HepG2 (cell line): ENCODE measurements around the gene DZIP1L. TPM values are rescaled to one million over a fixed set of nuclear protein-coding genes. Genes with fewer than 3 reads are reported as not detected.
A peak's percentile ranks its signal among the peaks of the same experiment; 100 is the strongest.

ENCODE experiments used
- ATAC-seq: fragments of 200-7000 bp; cut with Tn5 transposase; 3 replicates; pipeline ENCODE4 v1.9.1; 2020; ENCODE audit warnings: mild to moderate bottlenecking, moderate library complexity
- BruUV-seq: library from RNA; stranded (reverse); fragments of 400-500 nt; replicated peaks from 2 replicates; lab custom pipeline; 2021; lab: Mats Ljungman, UMichigan
- CTCF ChIA-PET: fragments of 300-600 bp; formaldehyde crosslinking; extraction: SDS; loops from one replicate; lab custom pipeline; 2021; ENCODE audit warnings: low total read pairs, inconsistent platforms, low intra/inter-chr PET ratio; lab: Yijun Ruan, JAX
- POLR2A ChIA-PET: fragments of 350-600 bp; sonication (Branson Sonifier 250); formaldehyde crosslinking; loops from one replicate; lab custom pipeline; 2020; ENCODE audit warnings: antibody characterized with exemption, inconsistent platforms; lab: Yijun Ruan, JAX
- DNase-seq: peaks from one replicate; pipeline ENCODE4 v3.0.0-alpha.2; 2015; ENCODE audit warnings: low spot score
- FAIRE-seq: peaks from 3 replicates; lab custom pipeline; 2011; peaks lifted over from hg19 to GRCh38; lab: Jason Lieb, UNC
- H2AFZ ChIP-seq: one replicate; pipeline ENCODE4 v1.6.1; 2011; ENCODE audit warnings: low read length, inconsistent platforms
- H3K27ac ChIP-seq: fragments of 300-600 bp; 3 replicates; pipeline ENCODE4 v1.8.0; 2011; ENCODE audit warnings: mixed run types, mild to moderate bottlenecking, mixed read lengths, low read length, inconsistent platforms; ENCODE audit not compliant: insufficient read depth; ENCODE audit errors: extremely low read length
- H3K27me3 ChIP-seq, 2 experiments: fragments of 200-600 bp in 1 of 2; 2 replicates in 1 of 2; 3 replicates in 1 of 2; pipeline versions ENCODE4 v1.6.0 to v1.8.0; 2011; ENCODE audit warnings: low read length in 2 of 2, mild to moderate bottlenecking in 2 of 2, moderate library complexity in 2 of 2, inconsistent platforms in 1 of 2; ENCODE audit not compliant: insufficient read depth in 2 of 2, control insufficient read depth in 1 of 2
- H3K36me3 ChIP-seq, 2 experiments: fragments of 200-600 bp in 1 of 2; replicated peaks in 1 of 2; 2 replicates in 1 of 2; 3 replicates in 1 of 2; pipeline versions ENCODE4 v1.5.1 to v1.8.0; 2011; ENCODE audit warnings: low read length in 2 of 2, inconsistent platforms in 1 of 2; ENCODE audit not compliant: insufficient read depth in 2 of 2, control insufficient read depth in 1 of 2
- H3K4me1 ChIP-seq: 2 replicates; pipeline ENCODE4 v1.5.1; 2012; ENCODE audit warnings: low read length, inconsistent platforms; ENCODE audit not compliant: insufficient read depth
- H3K4me2 ChIP-seq: 2 replicates; pipeline ENCODE4 v1.6.0; 2011; ENCODE audit warnings: low read depth, low read length, inconsistent platforms
- H3K4me3 ChIP-seq, 3 experiments: fragments of 200-600 bp in 1 of 3; sonication (generic), shearing (Covaris generic) in 1 of 3; replicated peaks in 1 of 3; 2 replicates each; pipeline ENCODE4 v1.5.1; 2011 to 2016; ENCODE audit warnings: low read length in 3 of 3, inconsistent platforms in 2 of 3, low read depth in 2 of 3, mild to moderate bottlenecking in 2 of 3, control low read depth in 1 of 3, mixed read lengths in 1 of 3; ENCODE audit not compliant: insufficient read depth in 1 of 3
- H3K79me2 ChIP-seq: one replicate; pipeline ENCODE4 v1.6.1; 2011; ENCODE audit warnings: low read length, inconsistent platforms; ENCODE audit not compliant: insufficient read depth
- H3K9ac ChIP-seq: 2 replicates; pipeline ENCODE4 v1.6.0; 2011; ENCODE audit warnings: mild to moderate bottlenecking, low read depth, low read length, inconsistent platforms; ENCODE audit not compliant: insufficient read depth
- H3K9me3 ChIP-seq: 2 replicates; pipeline ENCODE4 v1.5.1; 2012; ENCODE audit warnings: mild to moderate bottlenecking, low read length
- H4K20me1 ChIP-seq: 2 replicates; pipeline ENCODE4 v1.6.0; 2011; ENCODE audit warnings: inconsistent platforms, mild to moderate bottlenecking, low read length, moderate library complexity; ENCODE audit not compliant: insufficient read depth
- ATF3 ChIP-seq: sonication (generic); formaldehyde crosslinking; IDR thresholded peaks from 2 replicates; pipeline ENCODE4 v1.4.0; 2020; ENCODE audit warnings: missing genetic modification reagents
- BHLHE40 ChIP-seq: IDR thresholded peaks from 2 replicates; pipeline ENCODE4 v1.6.1; 2011; ENCODE audit warnings: low read length, improper control_type of control experiment
- BRF2 ChIP-seq: sonication (generic); formaldehyde crosslinking; IDR thresholded peaks from 2 replicates; pipeline ENCODE4 v1.8.1; 2022; ENCODE audit warnings: mild to moderate bottlenecking, missing genetic modification reagents
- E2F2 ChIP-seq: sonication (generic); formaldehyde crosslinking; IDR thresholded peaks from 2 replicates; pipeline ENCODE4 v1.4.0; 2020; ENCODE audit warnings: missing genetic modification reagents, borderline replicate concordance
- GATAD2A ChIP-seq: IDR thresholded peaks from 2 replicates; pipeline ENCODE4 v1.6.1; 2016
- GMEB1 ChIP-seq: sonication (generic); formaldehyde crosslinking; IDR thresholded peaks from 2 replicates; pipeline ENCODE4 v1.5.1; 2020; ENCODE audit warnings: missing genetic modification reagents, mild to moderate bottlenecking, borderline replicate concordance
- HBP1 ChIP-seq: IDR thresholded peaks from 2 replicates; pipeline ENCODE4 v1.6.1; 2016; ENCODE audit warnings: low read depth, control low read depth
- IRX3 ChIP-seq: sonication (generic); formaldehyde crosslinking; IDR thresholded peaks from 2 replicates; pipeline ENCODE4 v1.8.1; 2023; ENCODE audit warnings: mild to moderate bottlenecking, low read depth, missing genetic modification reagents, borderline replicate concordance
- PITX1 ChIP-seq: sonication (generic); formaldehyde crosslinking; IDR thresholded peaks from 2 replicates; pipeline ENCODE4 v1.5.1; 2020; ENCODE audit warnings: mild to moderate bottlenecking, missing genetic modification reagents
- PLRG1 ChIP-seq: fragments of 450-650 bp; conservative IDR thresholded peaks from 2 replicates; pipeline ENCODE4 v1.6.1; 2016
- RXRB ChIP-seq: IDR thresholded peaks from 2 replicates; pipeline ENCODE4 v1.6.1; 2016; ENCODE audit warnings: borderline replicate concordance, missing genetic modification reagents, missing compliant biosample characterization
- TEAD3 ChIP-seq: optimal IDR thresholded peaks from 2 replicates; pipeline ENCODE3; 2016; ENCODE audit warnings: borderline replicate concordance
- TFAP4 ChIP-seq: sonication (generic); IDR thresholded peaks from 2 replicates; pipeline ENCODE4 v1.6.1; 2016; ENCODE audit warnings: low read depth, borderline replicate concordance
- ZFY ChIP-seq: sonication (generic); formaldehyde crosslinking; IDR thresholded peaks from 2 replicates; pipeline ENCODE4 v1.4.0; 2020; ENCODE audit warnings: missing genetic modification reagents
- ZNF33B ChIP-seq: sonication (generic); formaldehyde crosslinking; IDR thresholded peaks from 2 replicates; pipeline ENCODE4 v1.5.1; 2020; ENCODE audit warnings: mild to moderate bottlenecking, missing genetic modification reagents
- ZNF414 ChIP-seq: sonication (generic); formaldehyde crosslinking; IDR thresholded peaks from 2 replicates; pipeline ENCODE4 v1.5.0; 2020; ENCODE audit warnings: missing genetic modification reagents
- ZNF772 ChIP-seq: sonication (generic); formaldehyde crosslinking; IDR thresholded peaks from 2 replicates; pipeline ENCODE4 v1.5.0; 2020; ENCODE audit warnings: mild to moderate bottlenecking, missing genetic modification reagents
- WGBS: methylation state at CpG from one replicate; pipeline ENCODE4 v1.1.6; 2017; ENCODE audit warnings: low lambda C conversion rate; 5-methylcytosine and 5-hydroxymethylcytosine counted together
- in situ Hi-C: cut with HindIII; loops from 2 replicates; pipeline ENCODE4 v1.10.0; 2017; ENCODE audit warnings: low pct_unique_long_range_greater_than_20kb; ENCODE audit not compliant: extremely low pct_ligation_motif_present
- intact Hi-C: fragments of 100-400 bp; cut with micrococcal nuclease; formaldehyde crosslinking; loops from one replicate; pipeline ENCODE4 v1.10.0; 2022; ENCODE audit not compliant: unreplicated experiment
- polyA plus RNA-seq, 8 experiments: library from polyadenylated mRNA; depleted of rRNA in 3 of 8; stranded (reverse) in 7 of 8; unstranded in 1 of 8; fragments of >200 nt; fragmentation: Illumina TruSeq in 4 of 8; extraction: Trizol in 4 of 8; gene quantifications; 2 replicates each; pipeline versions ENCODE4 v1.2.1 to v1.2.3, GENCODE V29; 2011 to 2016; ENCODE audit warnings: low read depth in 4 of 8, missing spikeins in 1 of 8, mixed read lengths in 1 of 8; ENCODE audit not compliant: insufficient read depth in 1 of 8
- total RNA-seq, 5 experiments: library from RNA; depleted of rRNA; stranded (reverse); fragments of >200 nt; fragmentation: Illumina TruSeq; extraction: Trizol; gene quantifications; 2 replicates each; pipeline ENCODE4 v1.2.3, GENCODE V29; 2016; ENCODE audit warnings: low read depth in 1 of 5

Gene DZIP1L
- total and polyA plus RNA-seq, 2 of the 13 experiments (the other 11 are each of a cell fraction or from before 2014, with no cell fraction given): 0.90 to 1.2 TPM

GRCh38 chr3:138114431-138114918 is 933 bp downstream of the DZIP1L start (continued):
- TF ChIP-seq ZNF414 (CRISPR knock-in tag) (0 out of 2 replicates have a peak, but pooled peaks have one; percentile 19), PITX1 (CRISPR knock-in tag) (0 out of 2 replicates have a peak, but pooled peaks have one; percentile 4), IRX3 (CRISPR knock-in tag) (0 out of 2 replicates have a peak, but pooled peaks have one; percentile 16), ZFY (CRISPR knock-in tag) (peak; percentile 73; the same call in 1 of the 2 replicates), TEAD3 (CRISPR knock-in tag) (peak; percentile 19), ZNF33B (CRISPR knock-in tag) (no peak), E2F2 (no peak), ATF3 (CRISPR knock-in tag) (no peak)

- peaks cover 11% of the 10 kb centered on the region for H3K4me1 ChIP-seq
- no peaks in the 10 kb centered on the region for H4K20me1 ChIP-seq
- H3K36me3 ChIP-seq: no peaks in the 10 kb centered on the region; a peak in 1 of 5 replicates
- DNase-seq (no peak), ATAC-seq (no peak), FAIRE-seq (no peak)
- H3K9me3 ChIP-seq: no peaks in the 10 kb centered on the region
- WGBS: no CpG with 5 or more reads among the region's 1 CpG
- intact Hi-C loops: no loop called here
- POLR2A ChIA-PET: no interaction called here
- no peaks in the 10 kb centered on the region for H3K79me2 ChIP-seq
- no peak overlapping the region for H3K4me2 ChIP-seq
- CTCF ChIA-PET: no interaction called here
- no peaks in the 10 kb centered on the region; a peak in 3 of 5 replicates for H3K27me3 ChIP-seq
- no peak overlapping the region for H3K9ac ChIP-seq
- in situ Hi-C loops: no loop called here
- no TSS peak for BruUV-seq
- H2AFZ ChIP-seq: no peak overlapping the region
- H3K4me3 ChIP-seq: no peak overlapping the region
- no peak overlapping the region for H3K27ac ChIP-seq
- TF ChIP-seq HBP1 (CRISPR knock-in tag) (no peak), PLRG1 (no peak), RXRB (CRISPR knock-in tag) (no peak), GATAD2A (CRISPR knock-in tag) (no peak), GMEB1 (CRISPR knock-in tag) (no peak), BRF2 (CRISPR knock-in tag) (no peak), ZNF772 (no peak), TFAP4 (no peak), BHLHE40 (no peak)
Observed at GRCh38 chr3:138113326-138113725, 2.1 kb downstream of the DZIP1L start.
